ENCODE data around the gene FKBP5. TPM values are rescaled to one million over a fixed set of nuclear protein-coding genes. Genes with fewer than 3 reads are reported as not detected.

FKBP5 gene
- total RNA-seq, 1 experiment from 2014 or later: 12.4 TPM

- Histone ChIP-seq H3K9me3 (ENCODE audit: low read length) (no peaks in the 10 kb centered on the region), H3K9me2 (replicated peaks; ENCODE audit: low read length) (no peaks in the 10 kb centered on the region), H3K36me3 (ENCODE audit: low read depth, low read length) (no peaks in the 10 kb centered on the region), H3F3A (ENCODE audit: low read length, unreplicated experiment) (no peaks in the 10 kb centered on the region), H3K4me1 (ENCODE audit: insufficient read depth, low read length) (peaks cover 47% of the 10 kb centered on the region), H4K20me1 (ENCODE audit: low read length) (no peaks in the 10 kb centered on the region), H3K4me2 (ENCODE audit: low read length) (peak overlapping the region; percentile 70), H3K27ac (ENCODE audit: low read length) (peak overlapping the region; percentile 79), H3K4me3 (ENCODE audit: low read length) (0 out of 2 replicates have a peak overlapping the region, but pooled peaks have one; percentile 10), H3K9ac (ENCODE audit: low read length) (peak overlapping the region; percentile 1; the same call in 1 of the 2 replicates), H3K27me3 (ENCODE audit: low read length) (no peaks in the 10 kb centered on the region), H2AFZ (ENCODE audit: low read length) (no peak overlapping the region), H3K79me2 (ENCODE audit: low read length) (no peaks in the 10 kb centered on the region)
- POLR2A ChIA-PET (ENCODE audit: unreplicated experiment): no interaction called here
- ATAC-seq: peak; percentile 46
- peak; percentile 67 for DNase-seq
- CTCF ChIA-PET: interaction anchor here (0.9 kb wide), 1 partner anchor 21 kb away, joined by 3 read pairs; no protein-coding TSS in a partner anchor
- TF ChIP-seq CTCF (conservative IDR thresholded peaks at IDR 0.05; ENCODE audit: low read depth, low read length): no peak
- TF ChIP-seq EZH2phosphoT487 (IDR thresholded peaks at IDR 0.05; ENCODE audit: borderline replicate concordance, low read length): no peak
- no peak for TF ChIP-seq EZH2 (IDR thresholded peaks at IDR 0.05; ENCODE audit: low read length, unreplicated experiment)
- BruUV-seq (replicated peaks): no TSS peak
- intact Hi-C loops (cut with micrococcal nuclease): loop anchor here (2.0 kb wide), 1 partner anchor 19 kb away; no protein-coding TSS in a partner anchor
Measured at GRCh38 chr6:35603326-35604202, 85.2 kb downstream of the FKBP5 start.

- H3K4me1 ChIP-seq (ENCODE audit: insufficient read depth, low read length): peaks cover 54% of the 10 kb centered on the region
- DNase-seq (peak; percentile 28), ATAC-seq (no peak)
- H3K27me3 ChIP-seq (ENCODE audit: low read length): no peaks in the 10 kb centered on the region
- intact Hi-C loops (cut with micrococcal nuclease): loop anchor here (2.0 kb wide), 1 partner anchor 18 kb away; no protein-coding TSS in a partner anchor
- H3K4me3 ChIP-seq (ENCODE audit: low read length): peak overlapping the region; percentile 50
- H3K4me2 ChIP-seq (ENCODE audit: low read length): peak overlapping the region; percentile 70
- POLR2A ChIA-PET (ENCODE audit: unreplicated experiment): no interaction called here
- H3K79me2 ChIP-seq (ENCODE audit: low read length): no peaks in the 10 kb centered on the region
- no peaks in the 10 kb centered on the region for H3K36me3 ChIP-seq (ENCODE audit: low read depth, low read length)
- peak overlapping the region; percentile 41 for H3K9ac ChIP-seq (ENCODE audit: low read length)
- no peaks in the 10 kb centered on the region for H3K9me2 ChIP-seq (replicated peaks; ENCODE audit: low read length)
- H3K9me3 ChIP-seq (ENCODE audit: low read length): no peaks in the 10 kb centered on the region
- peak overlapping the region; percentile 79 for H3K27ac ChIP-seq (ENCODE audit: low read length)
- peak overlapping the region; percentile 4; the same call in 1 of the 2 replicates for H2AFZ ChIP-seq (ENCODE audit: low read length)
- no peaks in the 10 kb centered on the region for H4K20me1 ChIP-seq (ENCODE audit: low read length)
- no peak for TF ChIP-seq EZH2 (IDR thresholded peaks at IDR 0.05; ENCODE audit: low read length, unreplicated experiment)
- no peak for TF ChIP-seq CTCF (conservative IDR thresholded peaks at IDR 0.05; ENCODE audit: low read depth, low read length)
- no peak for TF ChIP-seq EZH2phosphoT487 (IDR thresholded peaks at IDR 0.05; ENCODE audit: borderline replicate concordance, low read length)
- CTCF ChIA-PET: interaction anchor here (1.4 kb wide), 1 partner anchor 134 kb away, joined by 5 read pairs; no protein-coding TSS in a partner anchor
- peaks cover 2% of the 10 kb centered on the region for H3F3A ChIP-seq (ENCODE audit: low read length, unreplicated experiment)
- TSS peak; percentile 30 for BruUV-seq (replicated peaks)
Measured at GRCh38 chr6:35602133-35602946, 86.4 kb downstream of the FKBP5 start.

Data from PC-3 (cell line).